Lower lobe of right lung (tissue), 2 donors: ENCODE measurements around the gene SECISBP2L. TPM values are rescaled to one million over a fixed set of nuclear protein-coding genes. Genes with fewer than 3 reads are reported as not detected.

Experiments
- ATAC-seq, 2 donors: fragments of 200-7000 bp; cut with Tn5 transposase; one replicate each; pipeline ENCODE4 v1.9.1; 2020 to 2022; ENCODE audit warnings: mild to moderate bottlenecking in 2 of 2, moderate library complexity in 2 of 2
- DNase-seq: peaks from one replicate; pipeline ENCODE4 v3.0.0-alpha.2; 2020
- H3K27ac ChIP-seq: fragments of 200-600 bp; one replicate; pipeline ENCODE4 v1.8.0; 2022
- H3K27me3 ChIP-seq: fragments of 200-600 bp; one replicate; pipeline ENCODE4 v1.8.0; 2022; ENCODE audit warnings: low read depth
- H3K36me3 ChIP-seq: fragments of 200-600 bp; one replicate; pipeline ENCODE4 v1.8.0; 2022; ENCODE audit warnings: mild to moderate bottlenecking
- H3K4me1 ChIP-seq: fragments of 200-600 bp; one replicate; pipeline ENCODE4 v1.8.0; 2022
- H3K4me3 ChIP-seq: fragments of 200-600 bp; one replicate; pipeline ENCODE4 v1.8.0; 2022; ENCODE audit warnings: mild to moderate bottlenecking
- H3K9me3 ChIP-seq: fragments of 200-600 bp; one replicate; pipeline ENCODE4 v1.8.0; 2022
- CTCF ChIP-seq: fragments of 200-600 bp; IDR thresholded peaks from one replicate; pipeline ENCODE4 v1.8.0; 2022; ENCODE audit warnings: antibody characterized with exemption, mild to moderate bottlenecking
- intact Hi-C: fragments of 100-400 bp; cut with DNase I; formaldehyde crosslinking; loops from one replicate; pipeline ENCODE4 v1.11.0; 2022
- long read RNA-seq: library from polyadenylated mRNA; unstranded; transcript quantifications from one replicate; pipeline ENCODE4 v2.0.0, GENCODE V29; 2021
- total RNA-seq: library from RNA; stranded (reverse); fragmentation: NEBNext Ultra II Directional; extraction: Animal tissue kit (Norgen Biotek cat#: 25700); gene quantifications from one replicate; pipeline ENCODE4 v1.2.1, GENCODE V29; 2021
- donor health status: DM: no; HTN: yes; CAD: no; lungs with severe emphysema.

Gene SECISBP2L
- 139 TPM for total RNA-seq
- long read RNA-seq, full-length matches to known transcripts: 2 of 32 reads
- long read RNA-seq, partial matches to known transcripts: 20 of 32 reads
- long read RNA-seq, other reads (novel, unspliced or antisense): 10 of 32 reads

DNA sequence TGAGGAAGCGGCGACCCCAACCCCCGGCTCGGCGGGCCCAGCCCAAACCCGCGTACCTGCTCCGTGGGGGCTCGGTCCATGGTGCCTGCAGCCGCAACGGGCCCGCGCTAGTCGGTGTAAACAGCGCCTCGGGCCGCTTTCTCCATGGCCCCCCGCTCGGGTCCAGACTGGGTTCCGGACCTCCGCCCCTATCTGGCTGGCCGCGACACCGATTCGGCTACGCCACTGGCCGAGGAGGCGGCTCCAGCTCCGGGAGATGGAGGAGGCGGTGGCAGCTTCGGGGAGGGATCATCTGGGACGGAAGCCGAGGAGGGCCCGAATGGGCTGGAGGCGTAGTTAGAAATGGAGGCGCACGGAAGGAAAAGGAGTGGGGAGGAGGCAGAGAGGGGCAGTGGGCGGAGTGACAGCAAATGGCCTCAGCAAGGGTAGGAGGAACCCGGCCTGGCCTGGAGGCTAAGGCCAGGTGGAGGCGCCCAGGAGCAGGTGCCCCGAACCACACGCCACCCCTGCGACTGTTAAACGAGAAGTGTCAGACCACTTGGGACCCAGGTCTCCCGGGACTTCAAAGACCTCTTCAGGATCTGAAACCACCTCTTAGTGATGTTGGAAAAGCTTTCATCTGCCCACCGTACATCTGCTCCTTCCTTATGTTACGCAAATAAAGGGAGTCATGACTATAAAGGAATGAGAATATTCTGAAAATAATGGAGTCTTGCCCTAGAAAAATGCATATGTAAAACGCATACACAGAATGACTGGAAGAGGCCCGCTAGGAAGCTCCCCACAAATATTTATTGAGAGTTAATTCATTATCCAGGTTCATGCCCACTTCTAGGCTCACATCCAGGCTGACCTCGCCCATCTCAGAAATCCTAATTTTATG is at the start of gene SECISBP2L:
Gene SECISBP2L, minus strand, starts transcription at position 227 of the 883 bp plus-strand sequence. Its CDS starts 147 bp downstream, at position 80.
- Histone ChIP-seq H3K4me3 (peak within 1 kb of the TSS; percentile 90), H3K27ac (peak within 1 kb of the TSS; percentile 92), H3K4me1 (peaks cover 35% of the 10 kb centered on the region), H3K36me3 (no peaks in the 10 kb centered on the region), H3K9me3 (no peaks in the 10 kb centered on the region), H3K27me3 (no peaks in the 10 kb centered on the region)
- peak; percentile 99 for ATAC-seq
- peak; percentile 96 for DNase-seq
- intact Hi-C loops: loop anchor here (10.0 kb wide), 1 partner anchor 78 kb away; no protein-coding TSS in a partner anchor
- peak; percentile 39 for TF ChIP-seq CTCF

DNA sequence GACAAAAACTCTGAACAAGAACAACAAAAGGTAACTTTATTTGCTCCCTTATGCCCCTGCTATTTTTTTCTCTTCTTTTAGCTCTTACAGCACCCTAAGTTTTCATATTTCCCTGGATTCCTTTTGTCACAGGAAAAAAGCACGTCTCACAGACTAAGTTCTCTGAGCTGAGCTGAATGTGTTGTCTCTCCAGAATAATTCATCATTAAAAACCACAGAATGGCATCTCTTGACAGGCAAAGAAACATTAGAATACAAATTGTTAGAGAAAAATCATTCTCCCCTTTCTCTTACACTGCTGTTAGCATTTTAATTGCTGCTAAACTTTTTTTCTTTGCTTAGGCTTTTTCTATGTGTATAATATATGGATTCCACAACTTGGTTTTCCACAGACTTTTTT is 48.7 kb upstream of the SECISBP2L start:
- H3K27ac ChIP-seq: no peak overlapping the region
- H3K4me1 ChIP-seq: no peaks in the 10 kb centered on the region
- no peaks in the 10 kb centered on the region for H3K27me3 ChIP-seq
- no peak for ATAC-seq
- DNase-seq: no peak
- no peak overlapping the region for H3K4me3 ChIP-seq
- no peak for TF ChIP-seq CTCF
- H3K9me3 ChIP-seq: no peaks in the 10 kb centered on the region
- intact Hi-C loops: no loop called here
- H3K36me3 ChIP-seq: no peaks in the 10 kb centered on the region

DNA sequence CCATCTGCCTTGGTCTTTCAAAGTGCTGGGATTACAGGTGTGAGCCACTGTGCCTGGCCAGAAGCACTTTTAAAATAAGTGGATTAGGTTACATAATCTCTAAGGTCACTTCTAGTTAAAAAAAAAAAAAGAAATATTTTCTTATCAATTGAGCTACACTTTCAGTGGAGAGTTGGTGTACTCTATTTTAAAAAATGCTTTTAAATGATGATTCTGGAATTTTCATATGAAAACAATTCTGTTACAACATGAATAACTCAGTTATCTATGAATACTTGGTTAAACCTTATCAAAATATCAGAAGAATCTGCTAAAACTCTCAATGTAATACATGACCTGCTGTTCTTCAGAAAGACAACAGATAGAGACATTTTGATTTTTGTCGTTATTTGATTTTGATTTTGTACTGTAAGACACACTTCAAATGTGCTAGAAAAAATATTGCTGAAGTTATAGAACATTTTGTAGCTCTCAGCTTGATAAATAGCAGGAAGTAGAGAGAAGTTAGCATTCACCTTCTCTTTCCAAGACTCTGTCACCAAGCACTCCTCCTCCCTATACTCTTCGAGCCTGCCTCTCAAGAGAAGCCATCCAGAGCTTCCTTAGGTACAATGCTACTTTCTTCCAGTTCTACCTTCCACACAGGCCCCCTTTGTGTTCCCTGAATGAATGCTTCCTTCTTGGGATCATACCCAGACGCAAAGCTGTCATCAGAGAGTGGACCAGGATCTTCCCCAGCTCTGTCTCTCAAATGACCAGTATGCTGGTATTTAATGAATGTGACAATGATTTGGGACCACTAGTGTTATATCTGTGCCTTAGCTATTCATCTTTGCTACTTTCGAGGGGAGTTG is 47.2 kb upstream of the SECISBP2L start:
- no peaks in the 10 kb centered on the region for H3K36me3 ChIP-seq
- intact Hi-C loops: no loop called here
- TF ChIP-seq CTCF: no peak
- no peak overlapping the region for H3K27ac ChIP-seq
- no peaks in the 10 kb centered on the region for H3K9me3 ChIP-seq
- no peaks in the 10 kb centered on the region for H3K27me3 ChIP-seq
- ATAC-seq (peak in 1 of 2 donors; percentile 59), DNase-seq (no peak)
- no peak overlapping the region for H3K4me3 ChIP-seq
- no peaks in the 10 kb centered on the region for H3K4me1 ChIP-seq

DNA sequence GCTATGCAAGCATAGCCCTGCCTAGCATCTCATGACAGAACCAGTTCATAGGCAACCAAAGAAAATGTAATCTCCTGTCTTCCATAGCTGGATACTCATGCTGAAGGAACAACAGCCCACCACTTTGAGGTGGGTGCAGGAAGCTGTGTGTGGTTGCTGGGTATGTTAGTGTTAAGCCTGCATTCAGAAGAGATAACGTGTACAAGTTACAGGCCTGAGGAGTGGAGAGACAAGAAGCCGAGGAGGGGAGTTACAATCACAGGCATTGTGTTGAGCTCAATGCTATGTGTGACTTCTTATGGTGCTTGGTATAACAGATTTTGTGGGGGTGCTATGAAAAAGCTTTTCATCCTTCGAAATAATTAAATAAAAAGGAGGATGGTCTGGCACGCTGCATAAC is 42.8 kb upstream of the SECISBP2L start:
- ATAC-seq (no peak), DNase-seq (no peak)
- Histone ChIP-seq H3K36me3 (no peaks in the 10 kb centered on the region), H3K27me3 (no peaks in the 10 kb centered on the region), H3K9me3 (no peaks in the 10 kb centered on the region), H3K27ac (no peak overlapping the region), H3K4me3 (no peak overlapping the region), H3K4me1 (no peaks in the 10 kb centered on the region)
- intact Hi-C loops: no loop called here
- TF ChIP-seq CTCF: no peak

DNA sequence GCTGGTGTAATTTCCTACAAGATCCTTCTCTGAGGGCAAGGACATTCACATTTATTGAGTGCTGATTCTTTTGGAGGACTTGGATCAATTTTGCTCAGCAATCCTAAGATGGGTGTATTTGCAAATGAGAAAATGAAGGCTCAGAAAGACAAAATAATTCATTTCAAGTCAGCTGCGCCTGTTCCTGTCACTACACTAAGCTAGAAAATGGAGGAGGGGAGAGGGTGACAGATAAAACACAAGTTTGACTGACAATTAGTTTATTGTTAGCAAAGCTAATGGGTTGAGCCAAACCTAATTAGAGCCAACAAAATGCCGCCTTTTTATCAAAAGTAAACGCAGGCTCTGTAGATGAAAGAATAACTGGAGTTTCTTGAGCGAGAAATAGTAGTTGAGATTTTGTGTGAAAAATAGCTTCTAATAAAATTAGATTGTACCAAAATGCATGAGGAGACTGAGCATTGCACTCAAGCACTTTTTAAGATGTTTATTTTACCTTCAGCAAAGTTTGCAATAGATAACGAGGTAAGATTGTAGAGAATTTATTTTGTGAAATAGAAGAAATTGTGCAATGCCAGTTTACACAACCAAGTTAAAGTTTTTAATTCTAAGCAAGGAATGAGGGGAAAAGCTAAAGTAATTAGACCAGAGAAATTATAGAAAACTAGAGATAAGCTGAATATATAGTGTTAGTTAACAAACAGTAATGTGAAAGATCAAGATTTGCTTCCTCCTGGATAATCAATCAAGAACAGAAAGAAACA is 39.6 kb upstream of the SECISBP2L start:
- Histone ChIP-seq H3K27me3 (no peaks in the 10 kb centered on the region), H3K36me3 (no peaks in the 10 kb centered on the region), H3K4me1 (peaks cover 3% of the 10 kb centered on the region), H3K4me3 (no peak overlapping the region), H3K9me3 (no peaks in the 10 kb centered on the region), H3K27ac (no peak overlapping the region)
- DNase-seq (no peak), ATAC-seq (peak in 1 of 2 donors; percentile 58)
- intact Hi-C loops: no loop called here
- TF ChIP-seq CTCF: no peak
